CD4-positive, CD25-positive, alpha-beta regulatory T cell (primary cell): ENCODE measurements around the gene DECR2. TPM values are rescaled to one million over a fixed set of nuclear protein-coding genes. Genes with fewer than 3 reads are reported as not detected.

ENCODE experiments used
- polyA plus RNA-seq, 4 donors: library from polyadenylated mRNA; unstranded; fragments of 300-500 nt; fragmentation: Illumina TruSeq; gene quantifications; one replicate each; pipeline ENCODE4 v1.2.3, GENCODE V29; 2021
- total RNA-seq: library from RNA; stranded (reverse); gene quantifications from one replicate; pipeline ENCODE4 v1.2.3, GENCODE V29; 2022

DECR2 gene
- total and polyA plus RNA-seq, 5 donors from 2014 or later: 2.2 to 4.8 (median 2.8) TPM

Other genes starting within 250 kb of the DECR2 start
- gene HBZ, start 249.2 kb upstream of the DECR2 start, total RNA-seq: not detected
- not detected for gene HBZ, start 249.2 kb upstream of the DECR2 start, polyA plus RNA-seq
- not detected for gene HBM, start 235.9 kb upstream of the DECR2 start, total RNA-seq
- gene HBM, start 235.9 kb upstream of the DECR2 start, polyA plus RNA-seq: not detected
- gene HBA2, start 229.0 kb upstream of the DECR2 start, total RNA-seq: 0.86 TPM
- gene HBA2, start 229.0 kb upstream of the DECR2 start, polyA plus RNA-seq: 1 to 10 TPM in 1 of 4 donors, under 1 TPM in 2, not detected in 1; 0.41 to 1.2 (median 0.99) TPM
- not detected for gene HBA1, start 225.2 kb upstream of the DECR2 start, total RNA-seq
- gene HBA1, start 225.2 kb upstream of the DECR2 start, polyA plus RNA-seq: under 1 TPM in 1 of 4 donors, not detected in 3; 0.41 TPM
- not detected for gene HBQ1, start 221.4 kb upstream of the DECR2 start, total RNA-seq
- not detected for gene HBQ1, start 221.4 kb upstream of the DECR2 start, polyA plus RNA-seq
- 152 TPM for gene LUC7L, start 172.4 kb upstream of the DECR2 start, total RNA-seq
- 10 to 100 TPM in 1 of 4 donors, 1 to 10 TPM in 3; 8.9 to 10.9 (median 9.8) TPM for gene LUC7L, start 172.4 kb upstream of the DECR2 start, polyA plus RNA-seq
- 26.5 TPM for gene FAM234A, start 167.1 kb upstream of the DECR2 start, total RNA-seq
- gene FAM234A, start 167.1 kb upstream of the DECR2 start, polyA plus RNA-seq: 10 to 100 TPM; 15.3 to 23.9 (median 21.7) TPM
- not detected for gene RGS11, start 125.9 kb upstream of the DECR2 start, total RNA-seq
- not detected for gene RGS11, start 125.9 kb upstream of the DECR2 start, polyA plus RNA-seq
- not detected for gene ARHGDIG, start 121.3 kb upstream of the DECR2 start, total RNA-seq
- not detected for gene ARHGDIG, start 121.3 kb upstream of the DECR2 start, polyA plus RNA-seq
- gene PDIA2, start 118.7 kb upstream of the DECR2 start, total RNA-seq: not detected
- not detected for gene PDIA2, start 118.7 kb upstream of the DECR2 start, polyA plus RNA-seq
- 45.2 TPM for gene AXIN1, start 49.2 kb upstream of the DECR2 start, total RNA-seq
- gene AXIN1, start 49.2 kb upstream of the DECR2 start, polyA plus RNA-seq: 1 to 10 TPM; 1.1 to 2.9 (median 1.4) TPM
- 37.8 TPM for gene MRPL28, start 31.3 kb upstream of the DECR2 start, total RNA-seq
- 100 to 1,000 TPM in 1 of 4 donors, 10 to 100 TPM in 3; 63.0 to 109 (median 85.2) TPM for gene MRPL28, start 31.3 kb upstream of the DECR2 start, polyA plus RNA-seq
- gene PGAP6, start 19.9 kb upstream of the DECR2 start, total RNA-seq: 71.4 TPM
- gene PGAP6, start 19.9 kb upstream of the DECR2 start, polyA plus RNA-seq: 10 to 100 TPM in 3 of 4 donors, 1 to 10 TPM in 1; 7.8 to 45.3 (median 32.2) TPM
- gene NME4, start 4.7 kb upstream of the DECR2 start, total RNA-seq: 6.7 TPM
- 10 to 100 TPM; 16.2 to 29.8 (median 23.1) TPM for gene NME4, start 4.7 kb upstream of the DECR2 start, polyA plus RNA-seq
- gene RAB11FIP3, start 23.8 kb downstream of the DECR2 start, total RNA-seq: 34.5 TPM
- 1 to 10 TPM; 1.0 to 2.8 (median 1.5) TPM for gene RAB11FIP3, start 23.8 kb downstream of the DECR2 start, polyA plus RNA-seq
- 82.6 TPM for gene CAPN15, start 125.8 kb downstream of the DECR2 start, total RNA-seq
- gene CAPN15, start 125.8 kb downstream of the DECR2 start, polyA plus RNA-seq: 1 to 10 TPM; 3.0 to 8.5 (median 5.2) TPM
- gene PRR35, start 158.5 kb downstream of the DECR2 start, total RNA-seq: not detected
- gene PRR35, start 158.5 kb downstream of the DECR2 start, polyA plus RNA-seq: not detected
- gene NHLRC4, start 165.1 kb downstream of the DECR2 start, total RNA-seq: 1.9 TPM
- gene NHLRC4, start 165.1 kb downstream of the DECR2 start, polyA plus RNA-seq: 1 to 10 TPM; 3.7 to 5.6 (median 4.8) TPM
- gene PIGQ, start 168.1 kb downstream of the DECR2 start, total RNA-seq: 25.7 TPM
- 10 to 100 TPM; 11.6 to 15.3 (median 12.9) TPM for gene PIGQ, start 168.1 kb downstream of the DECR2 start, polyA plus RNA-seq
- gene RAB40C, start 188.2 kb downstream of the DECR2 start, total RNA-seq: 12.1 TPM
- 1 to 10 TPM; 6.8 to 9.6 (median 8.2) TPM for gene RAB40C, start 188.2 kb downstream of the DECR2 start, polyA plus RNA-seq
- gene WFIKKN1, start 229.1 kb downstream of the DECR2 start, total RNA-seq: 0.22 TPM
- gene WFIKKN1, start 229.1 kb downstream of the DECR2 start, polyA plus RNA-seq: not detected
- 45.3 TPM for gene METTL26, start 234.4 kb downstream of the DECR2 start, total RNA-seq
- gene METTL26, start 234.4 kb downstream of the DECR2 start, polyA plus RNA-seq: 100 to 1,000 TPM in 2 of 4 donors, 10 to 100 TPM in 2; 82.7 to 133 (median 102) TPM
- 10.5 TPM for gene MCRIP2, start 239.9 kb downstream of the DECR2 start, total RNA-seq
- gene MCRIP2, start 239.9 kb downstream of the DECR2 start, polyA plus RNA-seq: 10 to 100 TPM; 18.0 to 23.1 (median 18.4) TPM
- gene WDR90, start 247.5 kb downstream of the DECR2 start, total RNA-seq: 11.4 TPM
- gene WDR90, start 247.5 kb downstream of the DECR2 start, polyA plus RNA-seq: 1 to 10 TPM in 2 of 4 donors, under 1 TPM in 2; 0.89 to 2.5 (median 1.1) TPM